Stimulated activated effector memory CD8-positive, alpha-beta T cell treated with anti-CD3 and anti-CD28 coated beads, Interleukin-12 subunit alpha, Interleukin-12 subunit beta, amount 100 ng/mL, for 72 hours (primary cell): ENCODE results near the gene C1QTNF9.

Source experiments
- ATAC-seq: fragments of 150-1000 bp; cut with Tn5 transposase; 2 replicates; pipeline ENCODE4 v1.10.0; 2021
- DNase-seq, 2 donors: peaks; one replicate each; pipeline ENCODE4 v3.0.0; 2021 to 2022; ENCODE audit warnings: low spot score in 2 of 2
- H3K27ac Mint-ChIP-seq: one replicate; pipeline ENCODE4 v1.8.0; 2022; ENCODE audit warnings: mild to moderate bottlenecking, mixed read lengths
- H3K36me3 Mint-ChIP-seq: one replicate; pipeline ENCODE4 v1.8.0; 2022; ENCODE audit warnings: mild to moderate bottlenecking, mixed read lengths
- H3K4me1 Mint-ChIP-seq: one replicate; pipeline ENCODE4 v1.8.0; 2022; ENCODE audit warnings: mixed read lengths
- H3K4me3 Mint-ChIP-seq: one replicate; pipeline ENCODE4 v1.8.0; 2022; ENCODE audit warnings: mild to moderate bottlenecking, mixed read lengths
- H3K9me3 Mint-ChIP-seq: one replicate; pipeline ENCODE4 v1.8.0; 2022; ENCODE audit warnings: mixed read lengths

Gene C1QTNF9

GRCh38 chr13:24276306-24276705, 33.1 kb upstream of the C1QTNF9 start:
- Mint-ChIP-seq H3K4me3 (peak overlapping the region; percentile 0), H3K27ac (peak overlapping the region; percentile 0), H3K36me3 (peaks cover 66% of the 10 kb centered on the region), H3K4me1 (peaks cover 93% of the 10 kb centered on the region), H3K9me3 (no peaks in the 10 kb centered on the region)
- ATAC-seq (peak; percentile 12), DNase-seq (no peak)

DNA sequence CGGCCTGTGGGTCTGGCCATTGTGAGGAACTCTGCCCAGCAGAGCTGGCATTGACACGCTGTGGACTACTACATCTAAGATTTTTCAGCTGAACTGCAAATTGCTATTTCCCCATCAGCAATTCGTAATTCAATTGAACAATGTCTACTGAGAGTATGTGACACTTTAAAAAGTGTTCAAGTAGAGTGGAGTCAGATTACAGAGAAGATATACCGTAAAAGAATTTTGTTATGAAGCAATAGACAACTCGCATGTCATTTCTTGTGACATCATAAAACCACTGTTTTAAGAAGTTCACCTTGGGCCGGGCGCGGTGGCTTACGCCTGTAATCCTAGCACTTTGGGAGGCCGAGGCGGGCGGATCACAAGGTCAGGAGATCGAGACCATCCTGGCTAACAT, 32.5 kb upstream of the C1QTNF9 start:
- no peak for ATAC-seq
- H3K9me3 Mint-ChIP-seq, result no peaks in the 10 kb centered on the region
- H3K4me1 Mint-ChIP-seq, result peaks cover 90% of the 10 kb centered on the region
- DNase-seq, result no peak
- peaks cover 66% of the 10 kb centered on the region for H3K36me3 Mint-ChIP-seq
- peak overlapping the region; percentile 0 for H3K27ac Mint-ChIP-seq
- H3K4me3 Mint-ChIP-seq, result peak overlapping the region; percentile 0

GRCh38 chr13:24277761-24278160, 31.6 kb upstream of the C1QTNF9 start:
- peaks cover 70% of the 10 kb centered on the region for H3K36me3 Mint-ChIP-seq
- H3K27ac Mint-ChIP-seq, result peak overlapping the region; percentile 0
- H3K4me3 Mint-ChIP-seq, result no peak overlapping the region
- H3K9me3 Mint-ChIP-seq, result no peaks in the 10 kb centered on the region
- DNase-seq, result no peak
- H3K4me1 Mint-ChIP-seq, result peaks cover 90% of the 10 kb centered on the region
- ATAC-seq, result no peak

- DNase-seq (no peak), ATAC-seq (no peak)
- H3K4me1 Mint-ChIP-seq, result peaks cover 78% of the 10 kb centered on the region
- H3K4me3 Mint-ChIP-seq, result no peak overlapping the region
- H3K9me3 Mint-ChIP-seq, result no peaks in the 10 kb centered on the region
- peak overlapping the region; percentile 55 for H3K27ac Mint-ChIP-seq
- peaks cover 70% of the 10 kb centered on the region for H3K36me3 Mint-ChIP-seq
Observed at GRCh38 chr13:24279327-24280110, 29.9 kb upstream of the C1QTNF9 start.

- no peak for DNase-seq
- peaks cover 66% of the 10 kb centered on the region for H3K4me1 Mint-ChIP-seq
- peak overlapping the region; percentile 55 for H3K27ac Mint-ChIP-seq
- peaks cover 70% of the 10 kb centered on the region for H3K36me3 Mint-ChIP-seq
- ATAC-seq, result no peak
- H3K4me3 Mint-ChIP-seq, result no peak overlapping the region
- H3K9me3 Mint-ChIP-seq, result no peaks in the 10 kb centered on the region
Observed at GRCh38 chr13:24280720-24281119, 28.7 kb upstream of the C1QTNF9 start.

DNA sequence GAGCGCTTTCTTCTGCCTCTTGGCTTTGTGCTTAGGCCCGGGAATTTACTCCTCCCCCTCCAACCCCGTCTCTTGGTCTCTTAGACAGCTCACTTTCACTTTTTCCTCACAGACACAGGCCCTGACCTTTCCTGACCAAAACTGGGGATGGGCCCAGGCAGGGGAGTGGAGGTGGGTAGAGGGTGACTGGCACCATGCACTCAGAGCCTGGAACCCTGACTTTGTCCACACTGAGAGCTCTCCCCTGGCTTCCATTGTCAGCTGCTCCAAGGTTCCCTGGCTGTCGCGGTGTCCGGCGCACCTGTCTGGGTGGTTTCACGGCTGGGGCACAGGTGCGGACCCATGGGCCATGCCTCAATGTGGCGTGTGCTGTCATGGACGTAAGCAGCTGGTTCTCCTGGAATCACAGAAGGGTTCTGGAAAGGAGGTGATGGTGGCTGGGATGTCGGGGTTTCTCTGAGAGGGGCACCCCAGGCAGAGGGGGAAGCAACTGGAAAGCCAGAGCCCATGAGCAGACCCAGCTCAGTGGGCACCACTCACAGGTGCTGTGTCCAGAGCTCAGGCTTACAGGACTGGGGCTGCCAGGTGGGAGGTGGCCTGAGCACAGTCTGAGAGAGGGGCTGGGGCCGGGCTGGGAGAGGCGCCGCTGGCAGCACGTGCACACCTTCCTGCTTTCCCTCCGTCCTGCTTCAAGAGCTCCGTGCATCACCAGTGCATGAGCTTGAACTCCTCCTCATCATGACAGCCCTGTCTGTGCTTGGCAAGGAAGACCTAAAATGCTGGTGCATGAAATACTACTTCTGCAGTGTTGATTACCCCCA, 28.0 kb upstream of the C1QTNF9 start:
- Mint-ChIP-seq H3K27ac (peak overlapping the region; percentile 55), H3K9me3 (no peaks in the 10 kb centered on the region), H3K4me1 (peaks cover 60% of the 10 kb centered on the region), H3K36me3 (peaks cover 76% of the 10 kb centered on the region), H3K4me3 (no peak overlapping the region)
- DNase-seq (no peak), ATAC-seq (no peak)

GRCh38 chr13:24282256-24282655, 27.1 kb upstream of the C1QTNF9 start:
- Mint-ChIP-seq H3K4me3 (no peak overlapping the region), H3K4me1 (peaks cover 53% of the 10 kb centered on the region), H3K9me3 (no peaks in the 10 kb centered on the region), H3K27ac (peak overlapping the region; percentile 51), H3K36me3 (peaks cover 85% of the 10 kb centered on the region)
- DNase-seq (no peak), ATAC-seq (no peak)

GRCh38 chr13:24284889-24285565, 24.4 kb upstream of the C1QTNF9 start:
- no peak overlapping the region for H3K4me3 Mint-ChIP-seq
- DNase-seq (no peak), ATAC-seq (no peak)
- H3K27ac Mint-ChIP-seq, result no peak overlapping the region
- H3K36me3 Mint-ChIP-seq, result peaks cover 100% of the 10 kb centered on the region
- H3K9me3 Mint-ChIP-seq, result no peaks in the 10 kb centered on the region
- H3K4me1 Mint-ChIP-seq, result peaks cover 27% of the 10 kb centered on the region

GRCh38 chr13:24286624-24287023, 22.8 kb upstream of the C1QTNF9 start:
- DNase-seq, result no peak
- no peak overlapping the region for H3K4me3 Mint-ChIP-seq
- H3K27ac Mint-ChIP-seq, result no peak overlapping the region
- H3K9me3 Mint-ChIP-seq, result no peaks in the 10 kb centered on the region
- peaks cover 100% of the 10 kb centered on the region for H3K36me3 Mint-ChIP-seq
- ATAC-seq, result no peak
- peaks cover 11% of the 10 kb centered on the region for H3K4me1 Mint-ChIP-seq

GRCh38 chr13:24287748-24288287, 21.6 kb upstream of the C1QTNF9 start:
- no peak for ATAC-seq
- DNase-seq, result no peak
- Mint-ChIP-seq H3K4me1 (peaks cover 5% of the 10 kb centered on the region), H3K4me3 (no peak overlapping the region), H3K9me3 (no peaks in the 10 kb centered on the region), H3K27ac (no peak overlapping the region), H3K36me3 (peaks cover 100% of the 10 kb centered on the region)

- DNase-seq (no peak), ATAC-seq (no peak)
- Mint-ChIP-seq H3K4me1 (no peaks in the 10 kb centered on the region), H3K4me3 (no peak overlapping the region), H3K9me3 (no peaks in the 10 kb centered on the region), H3K27ac (no peak overlapping the region), H3K36me3 (peaks cover 100% of the 10 kb centered on the region)
Observed at GRCh38 chr13:24288870-24289269, 20.5 kb upstream of the C1QTNF9 start.

DNA sequence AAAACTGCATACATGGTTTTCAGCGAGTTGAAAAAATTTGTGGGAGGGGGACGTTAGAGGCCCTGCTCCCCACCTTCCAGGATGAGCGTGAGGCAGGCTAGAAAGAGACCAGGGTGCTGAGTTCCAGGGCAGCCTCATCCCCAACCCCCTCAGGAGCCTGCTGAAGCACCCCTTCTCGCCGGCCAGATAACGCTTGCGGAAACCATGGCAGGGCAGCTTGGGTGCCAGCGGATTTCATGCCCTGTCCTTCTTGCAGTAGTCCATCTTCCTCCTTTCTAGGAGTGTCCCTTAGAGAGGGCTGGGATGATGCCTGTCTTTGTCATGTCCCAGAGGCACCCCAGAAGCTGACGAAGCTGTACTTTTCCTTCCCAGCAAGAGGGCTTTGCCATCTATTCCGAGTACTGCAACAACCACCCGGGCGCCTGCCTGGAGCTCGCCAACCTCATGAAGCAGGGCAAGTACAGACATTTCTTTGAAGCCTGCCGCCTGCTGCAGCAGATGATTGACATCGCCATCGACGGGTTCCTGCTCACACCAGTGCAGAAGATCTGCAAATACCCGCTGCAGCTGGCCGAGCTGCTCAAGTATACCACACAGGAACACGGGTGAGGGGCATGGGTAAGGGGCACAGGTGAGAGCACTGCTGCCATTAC, 19.0 kb upstream of the C1QTNF9 start:
- no peak for DNase-seq
- H3K4me1 Mint-ChIP-seq, result no peaks in the 10 kb centered on the region
- no peaks in the 10 kb centered on the region for H3K9me3 Mint-ChIP-seq
- peak overlapping the region; percentile 70 for H3K27ac Mint-ChIP-seq
- peaks cover 100% of the 10 kb centered on the region for H3K36me3 Mint-ChIP-seq
- no peak for ATAC-seq
- no peak overlapping the region for H3K4me3 Mint-ChIP-seq

GRCh38 chr13:24292481-24292880, 16.9 kb upstream of the C1QTNF9 start:
- ATAC-seq (no peak), DNase-seq (no peak)
- no peaks in the 10 kb centered on the region for H3K9me3 Mint-ChIP-seq
- H3K36me3 Mint-ChIP-seq, result peaks cover 100% of the 10 kb centered on the region
- no peak overlapping the region for H3K4me3 Mint-ChIP-seq
- H3K27ac Mint-ChIP-seq, result peak overlapping the region; percentile 67
- H3K4me1 Mint-ChIP-seq, result no peaks in the 10 kb centered on the region

DNA sequence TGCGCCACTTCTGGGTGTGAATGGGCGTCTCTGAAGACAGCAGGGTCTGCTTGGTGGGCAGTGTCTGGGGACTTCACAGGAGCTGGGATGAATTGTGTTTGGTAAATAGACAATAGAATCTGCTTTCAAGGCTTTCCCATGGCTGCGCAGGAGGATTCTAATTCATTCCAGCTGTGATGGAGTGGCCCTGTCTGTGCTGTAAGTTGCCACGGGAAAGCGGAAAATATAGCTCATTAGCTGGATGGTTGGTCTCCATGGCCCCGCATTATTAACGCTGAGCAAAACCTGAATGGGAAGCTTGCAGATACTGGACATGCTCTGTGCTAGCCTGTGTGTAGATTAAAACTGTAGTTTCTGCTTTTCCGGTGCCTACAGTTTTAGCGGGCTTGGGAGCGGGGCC, 15.6 kb upstream of the C1QTNF9 start:
- no peak overlapping the region for H3K4me3 Mint-ChIP-seq
- ATAC-seq, result no peak
- H3K4me1 Mint-ChIP-seq, result no peaks in the 10 kb centered on the region
- H3K9me3 Mint-ChIP-seq, result no peaks in the 10 kb centered on the region
- H3K36me3 Mint-ChIP-seq, result peaks cover 100% of the 10 kb centered on the region
- DNase-seq, result no peak
- peak overlapping the region; percentile 34 for H3K27ac Mint-ChIP-seq
